WTC11 (cell line): ENCODE results near the gene CEP250. TPM values are rescaled to one million over a fixed set of nuclear protein-coding genes. Genes with fewer than 3 reads are reported as not detected.

Experiments used
- ATAC-seq: fragments of 200-7000 bp; cut with Tn5 transposase; 2 replicates; pipeline ENCODE4 v1.10.0; 2021; ENCODE audit warnings: mild to moderate bottlenecking, moderate library complexity
- CTCF ChIA-PET: fragments of 300-600 bp; sonication (Branson Sonifier 250); formaldehyde crosslinking; loops from one replicate; lab custom pipeline; 2021; ENCODE audit warnings: antibody characterized with exemption; lab: Charles Lee
- POLR2A ChIA-PET: fragments of 350-600 bp; sonication (Branson Sonifier 250); formaldehyde crosslinking; loops from one replicate; lab custom pipeline; 2021; ENCODE audit warnings: antibody characterized with exemption; lab: Charles Lee
- DNase-seq: peaks from one replicate; pipeline ENCODE4 v3.0.0; 2021; ENCODE audit warnings: low spot score
- H3K27ac Mint-ChIP-seq: 2 replicates; pipeline ENCODE4 v1.8.0; 2021; ENCODE audit warnings: mixed read lengths
- H3K27me3 Mint-ChIP-seq: 2 replicates; pipeline ENCODE4 v1.8.0; 2021; ENCODE audit warnings: low read depth, mild to moderate bottlenecking, moderate library complexity, mixed read lengths
- H3K36me3 Mint-ChIP-seq: 2 replicates; pipeline ENCODE4 v1.8.0; 2021; ENCODE audit warnings: mixed read lengths
- H3K4me1 Mint-ChIP-seq: 2 replicates; pipeline ENCODE4 v1.8.0; 2022; ENCODE audit warnings: mixed read lengths
- H3K4me3 Mint-ChIP-seq: 2 replicates; pipeline ENCODE4 v1.8.0; 2021; ENCODE audit warnings: mild to moderate bottlenecking, moderate library complexity, mixed read lengths
- H3K9me3 Mint-ChIP-seq: 2 replicates; pipeline ENCODE4 v1.8.0; 2021; ENCODE audit warnings: mixed read lengths
- AFF4 ChIP-seq: sonication (generic); formaldehyde crosslinking; IDR thresholded peaks from 2 replicates; pipeline ENCODE4 v1.8.1; 2023; ENCODE audit warnings: mild to moderate bottlenecking, missing genetic modification reagents, borderline replicate concordance
- ATF2 ChIP-seq: sonication (generic); formaldehyde crosslinking; IDR thresholded peaks from 2 replicates; pipeline ENCODE4 v1.8.1; 2022; ENCODE audit warnings: low read depth, missing genetic modification reagents, borderline replicate concordance
- CBFB ChIP-seq: sonication (generic); formaldehyde crosslinking; IDR thresholded peaks from 2 replicates; pipeline ENCODE4 v1.8.1; 2022; ENCODE audit warnings: mild to moderate bottlenecking, low read depth, missing genetic modification reagents
- E2F4 ChIP-seq: sonication (generic); formaldehyde crosslinking; IDR thresholded peaks from 2 replicates; pipeline ENCODE4 v1.8.1; 2022; ENCODE audit warnings: low read depth, mild to moderate bottlenecking, moderate library complexity, missing genetic modification reagents, borderline replicate concordance
- EMX1 ChIP-seq: fragments of 250-450 bp; sonication (Bioruptor Pico); IDR thresholded peaks from 2 replicates; pipeline ENCODE4 v1.8.0; 2021; ENCODE audit warnings: mild to moderate bottlenecking
- ETV6 ChIP-seq: sonication (generic); formaldehyde crosslinking; IDR thresholded peaks from 2 replicates; pipeline ENCODE4 v1.8.1; 2022; ENCODE audit warnings: mild to moderate bottlenecking, missing genetic modification reagents
- FOXP1 ChIP-seq: sonication (generic); formaldehyde crosslinking; IDR thresholded peaks from 2 replicates; pipeline ENCODE4 v1.8.0; 2022; ENCODE audit warnings: missing genetic modification reagents, mild to moderate bottlenecking, moderate library complexity, borderline replicate concordance
- GTF2I ChIP-seq: fragments of 250-450 bp; sonication (Bioruptor Pico); conservative IDR thresholded peaks from 2 replicates; pipeline ENCODE4 v1.4.0; 2021; ENCODE audit warnings: mild to moderate bottlenecking
- IRF1 ChIP-seq: sonication (generic); formaldehyde crosslinking; IDR thresholded peaks from 2 replicates; pipeline ENCODE4 v1.8.0; 2023; ENCODE audit warnings: missing genetic modification reagents
- NFE2L1 ChIP-seq: sonication (generic); formaldehyde crosslinking; IDR thresholded peaks from 2 replicates; pipeline ENCODE4 v1.8.1; 2023; ENCODE audit warnings: missing genetic modification reagents
- NR1H2 ChIP-seq: sonication (generic); formaldehyde crosslinking; IDR thresholded peaks from 2 replicates; pipeline ENCODE4 v1.9.0; 2021; ENCODE audit warnings: mild to moderate bottlenecking, moderate library complexity, missing genetic modification reagents
- RORB ChIP-seq: fragments of 250-450 bp; sonication (Bioruptor Pico); IDR thresholded peaks from 2 replicates; pipeline ENCODE4 v1.9.0; 2021; ENCODE audit warnings: mild to moderate bottlenecking
- SMAD3 ChIP-seq: sonication (generic); formaldehyde crosslinking; IDR thresholded peaks from 2 replicates; pipeline ENCODE4 v1.8.0; 2022; ENCODE audit warnings: missing genetic modification reagents, mild to moderate bottlenecking, borderline replicate concordance
- SP1 ChIP-seq: sonication (generic); formaldehyde crosslinking; conservative IDR thresholded peaks from 2 replicates; pipeline ENCODE4 v1.8.1; 2022; ENCODE audit warnings: missing genetic modification reagents
- TP53 ChIP-seq: sonication (generic); formaldehyde crosslinking; IDR thresholded peaks from 2 replicates; pipeline ENCODE4 v1.8.1; 2023; ENCODE audit warnings: mild to moderate bottlenecking, missing genetic modification reagents
- ZNF121 ChIP-seq: sonication (generic); formaldehyde crosslinking; IDR thresholded peaks from 2 replicates; pipeline ENCODE4 v1.8.0; 2023; ENCODE audit warnings: missing genetic modification reagents
- ZNF138 ChIP-seq: sonication (generic); formaldehyde crosslinking; conservative IDR thresholded peaks from 2 replicates; pipeline ENCODE4 v1.8.1; 2022; ENCODE audit warnings: mild to moderate bottlenecking, moderate library complexity, missing genetic modification reagents
- ZNF396 ChIP-seq: fragments of 250-450 bp; sonication (Bioruptor Pico); IDR thresholded peaks from 2 replicates; pipeline ENCODE4 v1.8.0; 2021; ENCODE audit warnings: mild to moderate bottlenecking, moderate library complexity, borderline replicate concordance
- ZNF532 ChIP-seq: fragments of 250-450 bp; sonication (Bioruptor Pico); IDR thresholded peaks from 2 replicates; pipeline ENCODE4 v1.9.0; 2021; ENCODE audit warnings: mild to moderate bottlenecking, borderline replicate concordance
- ZSCAN18 ChIP-seq: fragments of 250-450 bp; sonication (Bioruptor Pico); IDR thresholded peaks from 2 replicates; pipeline ENCODE4 v2.1.2; 2022; ENCODE audit warnings: mild to moderate bottlenecking, moderate library complexity
- total RNA-seq: library from RNA; stranded (reverse); gene quantifications from 3 replicates; pipeline ENCODE4 v1.2.3, GENCODE V29; 2021

The CEP250 gene
- total RNA-seq, 1 experiment from 2014 or later = 63.1 TPM

- H3K9me3 Mint-ChIP-seq = no peaks in the 10 kb centered on the region
- ATAC-seq = no peak
- no peaks in the 10 kb centered on the region for H3K4me1 Mint-ChIP-seq
- ChIA-PET CTCF (no interaction called here), POLR2A (no interaction called here)
- no peak overlapping the region for H3K4me3 Mint-ChIP-seq
- H3K27me3 Mint-ChIP-seq = no peaks in the 10 kb centered on the region
- no peak overlapping the region for H3K27ac Mint-ChIP-seq
- TF ChIP-seq ETV6 (CRISPR knock-in tag) (no peak), IRF1 (CRISPR knock-in tag) (no peak), CBFB (no peak), E2F4 (CRISPR knock-in tag) (no peak), EMX1 (no peak), SMAD3 (CRISPR knock-in tag) (no peak), TP53 (no peak), ZNF138 (CRISPR knock-in tag) (no peak), ZNF121 (CRISPR knock-in tag) (no peak), ZSCAN18 (no peak)
- peaks cover 62% of the 10 kb centered on the region for H3K36me3 Mint-ChIP-seq
- no peak for DNase-seq
Measured at GRCh38 chr20:35503841-35504561, 48.6 kb downstream of the CEP250 start.

GRCh38 chr20:35504751-35505150, 49.4 kb downstream of the CEP250 start:
- no peak for ATAC-seq
- no peak overlapping the region for H3K27ac Mint-ChIP-seq
- TF ChIP-seq RORB (CRISPR knock-in tag) (no peak), SP1 (CRISPR knock-in tag) (no peak), GTF2I (no peak), FOXP1 (CRISPR knock-in tag) (no peak), ATF2 (CRISPR knock-in tag) (no peak), ZNF532 (no peak), ZNF396 (CRISPR knock-in tag) (no peak), NFE2L1 (CRISPR knock-in tag) (no peak), NR1H2 (CRISPR knock-in tag) (no peak), ZNF121 (CRISPR knock-in tag) (no peak), AFF4 (CRISPR knock-in tag) (no peak)

More at GRCh38 chr20:35504751-35505150, 49.4 kb downstream of the CEP250 start:
- no peaks in the 10 kb centered on the region for H3K27me3 Mint-ChIP-seq
- H3K9me3 Mint-ChIP-seq = no peaks in the 10 kb centered on the region
- ChIA-PET CTCF (no interaction called here), POLR2A (interaction anchor here (0.7 kb wide), 1 partner anchor 35 kb away, joined by 3 read pairs; no protein-coding TSS in a partner anchor)
- H3K4me1 Mint-ChIP-seq = no peaks in the 10 kb centered on the region
- peaks cover 61% of the 10 kb centered on the region for H3K36me3 Mint-ChIP-seq
- DNase-seq = no peak
- no peak overlapping the region for H3K4me3 Mint-ChIP-seq
